NCI-H2227 (cell line): ENCODE data around the gene HSPG2.
A peak's percentile ranks its signal among the peaks of the same experiment; 100 is the strongest.
"Not testable (repeated sequence)": the region's sequence is repeated elsewhere in the genome, so short reads cannot be mapped to it uniquely, and the experiment has no call there.

Source experiments
- DNase-seq: peaks from one replicate; lab custom pipeline; 2025; ENCODE audit not compliant: unreplicated experiment; lab: John Stamatoyannopoulos, UW

Gene HSPG2

GRCh38 chr1:21937034-21937371, at the start of gene HSPG2:
Gene HSPG2, minus strand, starts transcription at chr1:21937310. Its CDS starts 93 bp downstream, at chr1:21937217.
- DNase-seq, result no peak

- not testable (repeated sequence) for DNase-seq
Observed at GRCh38 chr1:21986386-21986785, 49.3 kb upstream of the HSPG2 start.

DNA sequence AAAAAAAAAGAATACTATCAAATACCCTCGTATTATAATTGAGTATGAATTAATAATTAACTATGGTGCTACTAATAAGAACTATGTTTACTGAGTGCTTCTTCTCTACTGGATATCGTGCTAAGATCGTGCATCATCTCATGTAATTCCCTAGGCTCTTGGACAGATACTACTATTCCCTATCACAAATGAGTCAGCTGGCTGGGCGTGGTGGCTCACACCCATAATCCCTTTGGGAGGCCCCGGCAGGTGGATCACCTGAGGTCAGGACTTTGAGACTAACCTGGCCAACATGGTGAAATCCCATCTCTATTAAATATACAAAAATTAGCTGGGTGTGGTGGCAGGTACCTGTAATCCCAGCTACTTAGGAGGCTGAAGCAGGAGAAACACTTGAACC, 48.8 kb upstream of the HSPG2 start:
- not testable (repeated sequence) for DNase-seq

DNA sequence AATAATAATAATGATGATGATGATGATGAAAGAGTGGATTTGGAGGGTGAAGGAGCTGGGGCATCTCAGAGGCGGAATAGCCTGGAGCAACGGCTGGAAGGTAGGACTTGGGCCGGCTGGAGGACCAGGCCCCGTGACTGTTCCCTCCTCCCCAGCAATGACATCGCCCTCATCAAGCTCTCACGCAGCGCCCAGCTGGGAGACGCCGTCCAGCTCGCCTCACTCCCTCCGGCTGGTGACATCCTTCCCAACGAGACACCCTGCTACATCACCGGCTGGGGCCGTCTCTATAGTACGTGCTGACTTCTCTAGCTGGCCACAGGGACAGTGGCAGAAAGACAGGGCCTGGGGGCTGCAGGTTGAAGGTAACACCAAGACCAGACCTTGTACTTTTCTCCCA, 46.4 kb upstream of the HSPG2 start:
- not testable (repeated sequence) for DNase-seq

- DNase-seq, result not testable (repeated sequence)
Observed at GRCh38 chr1:21982122-21982521, 45.0 kb upstream of the HSPG2 start.

- DNase-seq, result not testable (repeated sequence)
Observed at GRCh38 chr1:21981253-21981652, 44.1 kb upstream of the HSPG2 start.

- not testable (repeated sequence) for DNase-seq
Observed at GRCh38 chr1:21980515-21981220, 43.6 kb upstream of the HSPG2 start.

- not testable (repeated sequence) for DNase-seq
Observed at GRCh38 chr1:21978209-21978608, 41.1 kb upstream of the HSPG2 start.

DNA sequence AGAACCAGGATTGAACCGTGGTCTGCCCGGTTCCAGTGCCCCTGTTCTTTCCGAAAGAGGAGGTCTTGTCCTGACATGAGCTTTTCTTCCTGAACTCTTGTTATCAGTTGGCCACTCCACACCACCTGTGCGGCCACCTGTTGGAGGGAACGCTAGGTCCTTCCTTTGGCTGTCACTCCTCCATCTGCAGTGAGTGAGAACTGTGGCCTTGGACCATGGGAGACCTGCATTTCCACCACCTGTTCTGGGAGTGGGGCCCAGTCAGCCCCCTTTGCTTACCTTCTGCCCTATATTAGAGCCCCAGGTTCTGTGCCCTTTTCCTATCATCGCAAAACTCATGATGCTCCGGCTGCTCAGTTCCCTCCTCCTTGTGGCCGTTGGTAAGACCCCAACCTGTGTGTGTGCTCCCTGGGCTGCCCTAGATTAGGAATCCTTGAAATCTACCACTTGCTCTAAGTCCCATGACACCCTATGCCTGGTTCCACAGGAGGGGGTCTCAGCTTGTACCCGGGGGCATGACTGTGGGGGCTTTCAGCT, 39.7 kb upstream of the HSPG2 start, which contains the start of gene CELA3B:
Gene CELA3B (plus strand): TSS at position 320 of the 537 bp plus-strand sequence. CDS start 18 bp downstream, at position 338.
- not testable (repeated sequence) for DNase-seq

DNA sequence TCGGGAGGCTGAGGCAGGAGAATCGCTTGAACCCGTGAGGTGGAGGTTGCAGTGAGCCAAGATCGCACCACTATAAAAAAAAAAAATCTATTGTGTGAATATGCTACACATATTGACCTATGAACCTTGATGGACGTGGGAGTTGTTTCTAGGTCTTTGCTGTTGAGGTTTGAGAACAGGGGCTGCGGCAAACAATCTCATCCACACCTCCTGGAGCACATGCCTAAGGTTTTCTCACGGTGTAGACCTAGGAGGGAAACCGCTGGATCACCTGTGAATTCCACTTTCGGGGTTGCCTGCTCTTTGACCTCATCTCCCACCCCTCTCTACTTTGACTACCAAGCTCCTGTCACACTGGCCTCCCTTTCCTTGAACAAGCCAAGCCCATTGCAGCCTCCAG, 38.2 kb upstream of the HSPG2 start:
- not testable (repeated sequence) for DNase-seq

GRCh38 chr1:21974699-21975098, 37.6 kb upstream of the HSPG2 start:
- DNase-seq, result not testable (repeated sequence)

DNA sequence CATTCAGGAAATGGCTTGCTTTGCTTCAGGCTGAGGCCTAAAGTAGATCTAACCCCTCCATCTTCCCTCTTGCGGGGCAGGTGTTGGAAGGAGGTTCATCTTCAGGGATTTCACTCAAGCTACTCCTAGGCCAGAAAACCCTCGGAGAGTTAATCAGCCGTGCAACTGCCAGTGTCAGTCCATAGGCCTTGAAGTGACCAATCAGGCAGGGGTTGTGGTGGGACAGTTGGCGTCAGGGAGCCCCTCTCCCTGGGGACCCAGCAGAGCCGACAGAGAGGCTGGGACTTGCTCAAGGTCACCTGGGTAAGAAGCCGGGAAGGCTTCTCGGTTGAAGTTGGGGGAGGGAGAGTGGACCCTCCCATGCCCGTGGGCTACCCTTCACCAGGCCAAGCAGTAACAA, 36.8 kb upstream of the HSPG2 start:
- DNase-seq, result not testable (repeated sequence)

DNA sequence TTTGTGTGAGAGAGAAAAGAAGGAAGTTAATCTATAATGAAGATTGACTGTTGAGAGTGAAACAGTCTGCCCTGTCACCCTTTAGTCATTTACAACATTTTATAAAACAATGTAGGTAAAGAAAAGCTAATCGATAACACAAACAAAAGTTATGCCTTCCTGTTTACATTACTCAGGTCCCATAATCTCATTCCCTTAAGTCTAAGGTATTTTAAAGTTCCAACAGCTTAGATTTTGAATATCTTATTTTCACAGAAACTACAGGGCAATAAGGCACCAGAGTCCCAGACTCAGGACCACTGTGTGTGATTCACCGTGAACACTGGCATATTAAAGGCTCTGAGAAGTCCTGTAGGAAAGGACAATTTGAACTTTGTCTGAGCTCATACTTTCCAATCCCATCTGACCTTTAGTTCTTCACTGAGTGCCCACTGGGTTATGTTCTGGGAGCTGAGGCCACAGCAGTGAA, 35.9 kb upstream of the HSPG2 start:
- DNase-seq, result not testable (repeated sequence)

- not testable (repeated sequence) for DNase-seq
Observed at GRCh38 chr1:21970523-21970922, 33.4 kb upstream of the HSPG2 start.

GRCh38 chr1:21969066-21969465, 32.0 kb upstream of the HSPG2 start:
- not testable (repeated sequence) for DNase-seq

- not testable (repeated sequence) for DNase-seq
Observed at GRCh38 chr1:21967216-21967615, 30.1 kb upstream of the HSPG2 start.

- no peak for DNase-seq
Observed at GRCh38 chr1:21966247-21967000, 29.3 kb upstream of the HSPG2 start.

GRCh38 chr1:21963477-21964217, 26.5 kb upstream of the HSPG2 start:
- DNase-seq, result peak; percentile 83

GRCh38 chr1:21961799-21962198, 24.7 kb upstream of the HSPG2 start:
- DNase-seq, result no peak

GRCh38 chr1:21961337-21961736, 24.2 kb upstream of the HSPG2 start:
- DNase-seq, result no peak
